HG02885 (cell line): ENCODE measurements around the gene SPAG16.
A peak's percentile ranks its signal among the peaks of the same experiment; 100 is the strongest.

ENCODE experiments used
- ATAC-seq: cut with Tn5 transposase; IDR thresholded peaks from one replicate; pipeline ENCODE4 v1.9.1; 2021; ENCODE audit warnings: mild to moderate bottlenecking; ENCODE audit not compliant: unreplicated experiment, poor library complexity

SPAG16 gene

GRCh38 chr2:214311931-214312749 is 1027.9 kb downstream of the SPAG16 start:
- no peak for ATAC-seq

GRCh38 chr2:214315324-214315723 is 1031.1 kb downstream of the SPAG16 start:
- ATAC-seq: no peak

GRCh38 chr2:214320211-214320610 is 1035.9 kb downstream of the SPAG16 start:
- no peak for ATAC-seq

DNA sequence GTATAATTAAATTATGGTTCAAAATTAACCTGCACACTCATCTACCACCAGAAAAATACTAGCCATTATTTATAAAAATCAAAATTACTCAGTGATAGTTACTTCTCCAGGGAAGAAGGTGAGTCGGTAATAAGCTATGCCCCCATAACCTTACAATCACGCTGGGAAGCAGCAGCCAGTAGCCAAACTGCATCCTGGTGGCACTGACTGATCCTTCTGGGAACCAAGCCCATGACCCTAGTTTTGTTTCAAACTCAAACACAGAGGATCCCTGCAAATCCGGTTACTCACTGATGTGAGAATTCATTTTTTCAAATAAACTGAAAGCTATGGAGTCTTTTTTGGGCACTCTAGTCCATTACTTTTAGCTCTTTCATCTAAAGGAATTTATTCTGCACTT is 1038.4 kb downstream of the SPAG16 start:
- no peak for ATAC-seq

DNA sequence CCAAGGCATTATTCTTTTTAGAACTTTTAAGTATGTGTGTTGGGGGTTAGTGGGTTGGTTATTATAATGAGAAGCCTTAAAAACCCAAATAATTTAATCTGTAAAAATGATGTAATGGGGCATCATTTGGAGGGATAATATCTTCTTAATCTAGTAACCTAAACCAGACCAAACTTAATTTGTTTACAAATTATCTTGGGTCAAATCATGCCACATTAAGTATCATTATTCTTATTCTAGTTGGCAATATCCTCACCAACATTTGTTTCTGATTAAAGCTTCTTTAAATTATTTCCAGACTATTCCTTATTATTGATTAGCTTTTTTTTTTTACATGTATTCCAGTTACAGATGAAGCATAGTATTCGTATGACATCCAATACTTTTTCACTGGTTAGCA is 1041.1 kb downstream of the SPAG16 start:
- no peak for ATAC-seq

DNA sequence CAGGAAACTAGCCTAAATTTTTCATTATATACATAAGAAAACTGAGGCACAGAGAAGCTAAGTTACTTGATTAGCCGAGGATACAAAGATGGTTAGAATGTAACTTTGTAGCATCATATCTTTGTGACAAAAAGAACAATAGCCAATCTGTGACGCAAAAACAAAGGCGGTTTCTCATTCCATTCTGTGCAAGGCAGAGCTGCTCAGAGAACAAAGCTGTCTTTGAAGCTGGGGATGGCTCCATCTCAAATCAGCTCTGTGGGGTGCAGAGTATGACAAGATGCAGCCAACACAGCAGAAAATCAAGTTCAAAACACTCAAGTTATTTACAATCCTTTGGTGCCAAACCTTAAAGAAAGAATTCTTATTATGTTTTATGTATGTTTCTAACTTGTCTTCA is 1044.7 kb downstream of the SPAG16 start:
- ATAC-seq: no peak

GRCh38 chr2:214341646-214342045 is 1057.4 kb downstream of the SPAG16 start:
- ATAC-seq: no peak

DNA sequence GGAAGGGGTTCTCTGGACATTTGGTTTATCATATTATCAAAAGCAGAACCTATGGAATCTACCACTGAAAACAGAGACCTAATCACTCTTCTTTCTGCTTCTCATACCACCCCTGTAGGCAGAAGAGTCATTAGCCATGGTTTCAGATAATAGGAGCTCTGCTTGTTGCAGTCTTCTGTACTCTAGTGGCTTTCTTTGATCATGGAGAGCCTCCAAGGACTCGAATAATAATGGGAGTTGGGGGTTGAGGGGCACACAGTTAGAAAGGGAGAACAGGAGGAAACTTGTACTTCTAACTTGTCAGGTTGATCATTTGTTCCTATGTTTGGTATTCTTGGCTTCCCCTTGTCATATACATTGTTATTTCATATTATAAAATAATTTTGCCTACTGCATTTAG is 1074.2 kb downstream of the SPAG16 start:
- ATAC-seq: no peak

GRCh38 chr2:214361116-214361515 is 1076.9 kb downstream of the SPAG16 start:
- ATAC-seq: no peak

DNA sequence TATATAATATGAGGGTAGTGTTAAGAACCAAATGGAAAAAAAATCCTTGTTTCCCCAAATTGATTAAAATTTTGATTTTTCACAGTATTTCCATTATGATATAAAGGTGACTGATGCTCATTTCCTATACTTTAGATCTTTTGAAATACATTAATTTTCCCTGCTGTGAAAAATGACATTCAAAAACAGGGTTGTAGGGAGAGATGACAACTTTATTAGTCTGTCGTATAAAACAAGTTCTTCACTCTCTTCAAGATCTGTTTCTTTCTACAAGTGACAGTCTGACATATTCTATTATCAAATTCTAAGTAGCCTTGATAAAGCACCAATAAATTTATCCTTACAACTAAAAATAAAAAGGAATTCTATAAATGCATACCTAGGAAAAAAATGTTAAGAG is 1081.3 kb downstream of the SPAG16 start:
- ATAC-seq: no peak

- ATAC-seq: peak; percentile 49
Observed at GRCh38 chr2:214367171-214367570, 1082.9 kb downstream of the SPAG16 start.

GRCh38 chr2:214376618-214377285 is 1092.5 kb downstream of the SPAG16 start:
- no peak for ATAC-seq

GRCh38 chr2:214377286-214377624 is 1093.0 kb downstream of the SPAG16 start:
- no peak for ATAC-seq

GRCh38 chr2:214378455-214379103 is 1094.3 kb downstream of the SPAG16 start:
- ATAC-seq: no peak

DNA sequence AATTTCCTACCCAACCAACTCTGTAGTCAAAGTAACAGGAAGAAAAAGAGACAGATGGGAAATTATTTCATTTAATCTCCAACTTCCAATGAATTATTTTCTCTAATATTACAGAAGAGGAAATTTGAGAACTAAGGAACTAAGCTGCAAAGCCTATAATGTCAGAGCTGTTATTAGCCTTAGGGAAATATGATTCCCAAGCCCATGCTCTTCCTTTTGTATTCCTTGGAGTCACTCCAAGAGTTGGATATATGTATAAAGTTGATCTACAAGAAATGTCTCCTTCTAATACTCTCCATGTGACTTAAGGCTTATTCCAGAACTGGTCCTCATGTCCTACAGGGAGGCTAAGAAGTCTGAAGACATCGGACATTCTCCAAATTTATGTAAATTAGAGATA is 1095.0 kb downstream of the SPAG16 start:
- no peak for ATAC-seq

GRCh38 chr2:214380681-214381080 is 1096.4 kb downstream of the SPAG16 start:
- ATAC-seq: no peak

DNA sequence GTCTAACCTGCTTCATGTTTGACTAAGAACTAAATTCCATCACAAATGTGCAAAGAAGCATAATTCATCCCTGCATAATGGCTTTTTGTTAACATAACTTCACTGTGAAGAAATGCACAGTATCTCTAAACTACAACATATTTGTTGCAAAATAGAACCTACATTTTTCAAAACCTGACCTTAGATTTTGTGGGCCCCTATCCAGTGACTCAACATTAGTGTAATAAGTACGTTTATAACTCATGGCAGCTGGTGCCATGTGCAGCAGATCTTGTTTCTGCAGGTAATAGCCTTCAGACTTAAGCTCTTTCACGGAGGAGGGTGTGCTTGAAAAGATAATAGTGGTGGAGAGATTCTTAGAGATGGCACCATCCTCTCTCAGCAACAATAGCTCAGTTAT is 1098.0 kb downstream of the SPAG16 start:
- ATAC-seq: no peak

DNA sequence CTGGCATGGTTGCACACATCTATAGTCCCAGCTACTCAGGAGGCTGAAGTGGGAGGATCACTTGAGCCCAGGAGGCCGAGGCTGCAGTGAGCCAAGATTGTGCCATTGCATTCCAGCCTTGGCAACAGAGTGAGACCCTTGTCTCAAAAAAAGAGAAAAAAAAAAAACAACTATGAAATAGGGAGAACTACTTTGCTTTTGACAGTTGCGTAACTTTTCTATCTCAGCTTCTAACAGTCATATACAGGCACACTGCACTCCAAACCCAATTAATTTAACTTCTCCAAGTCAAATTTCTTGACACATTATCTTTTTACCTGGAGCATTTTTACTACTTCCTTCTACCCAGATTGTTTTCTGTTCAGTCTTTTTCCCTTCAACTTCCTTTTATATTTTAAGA is 1102.5 kb downstream of the SPAG16 start:
- no peak for ATAC-seq

GRCh38 chr2:214389334-214389733 is 1105.1 kb downstream of the SPAG16 start:
- no peak for ATAC-seq

- ATAC-seq: no peak
Observed at GRCh38 chr2:214393796-214394195, 1109.5 kb downstream of the SPAG16 start.

- ATAC-seq: no peak
Observed at GRCh38 chr2:214395040-214395439, 1110.8 kb downstream of the SPAG16 start.
